GM12892 (cell line): Measurements from ENCODE around the gene LALBA.

Source experiments
- POLR2A ChIP-seq: IDR thresholded peaks from 2 replicates; pipeline ENCODE4 v1.6.1; 2011; ENCODE audit warnings: low read depth, low read length, control low read depth
- POLR2AphosphoS5 ChIP-seq: IDR thresholded peaks from 2 replicates; pipeline ENCODE4 v1.6.1; 2011; ENCODE audit warnings: low read depth, low read length, control low read depth
- TAF1 ChIP-seq: IDR thresholded peaks from 2 replicates; pipeline ENCODE4 v1.6.1; 2011; ENCODE audit warnings: low read depth, mild to moderate bottlenecking, control low read depth, low read length, borderline replicate concordance

- no peak for TF ChIP-seq POLR2AphosphoS5
- TF ChIP-seq TAF1, result no peak
- no peak for TF ChIP-seq POLR2A
Observed at GRCh38 chr12:48525332-48525731, 44.5 kb downstream of the LALBA start, which contains the start of gene OR8S1.
